Stimulated activated CD8-positive, alpha-beta memory T cell treated with anti-CD3 and anti-CD28 coated beads, Interleukin-2, amount 100 ng/mL, for 1 hour (primary cell): ENCODE data around the gene CSTF3.

Source experiments
- DNase-seq, 2 donors: peaks; one replicate each; pipeline ENCODE4 v3.0.0-alpha.2; 2020; ENCODE audit warnings: low read depth in 2 of 2

CSTF3 gene

DNA sequence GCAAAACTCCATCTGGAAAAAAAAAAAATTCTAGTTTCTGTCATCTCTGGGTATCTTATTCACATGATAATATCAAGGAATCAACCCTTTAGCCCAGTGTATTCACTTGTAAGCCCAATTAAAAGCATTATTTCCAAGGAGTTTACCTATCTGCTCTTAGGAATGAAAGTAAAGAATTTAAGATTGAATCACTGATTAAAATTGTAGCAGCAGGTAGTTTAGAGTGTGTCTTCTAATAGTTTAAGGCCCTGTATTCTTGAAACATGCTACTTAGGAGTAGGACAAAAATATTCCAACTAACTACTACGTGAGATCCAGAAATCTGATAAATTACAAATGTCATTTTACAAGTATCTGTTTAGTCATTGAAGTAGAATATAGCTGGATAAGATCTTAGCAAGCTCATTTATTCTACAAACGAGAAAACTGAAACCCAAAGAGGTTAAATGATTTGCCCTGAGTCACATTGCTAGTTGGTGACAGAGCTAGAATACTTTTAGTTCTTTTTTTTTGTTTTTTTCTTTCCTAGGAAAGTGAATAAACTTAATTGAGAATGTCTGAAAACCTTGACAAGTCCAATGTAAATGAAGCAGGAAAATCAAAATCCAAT is 118.0 kb downstream of the CSTF3 start:
- DNase-seq: no peak

GRCh38 chr11:33040862-33041453 is 120.3 kb downstream of the CSTF3 start:
- no peak for DNase-seq

DNA sequence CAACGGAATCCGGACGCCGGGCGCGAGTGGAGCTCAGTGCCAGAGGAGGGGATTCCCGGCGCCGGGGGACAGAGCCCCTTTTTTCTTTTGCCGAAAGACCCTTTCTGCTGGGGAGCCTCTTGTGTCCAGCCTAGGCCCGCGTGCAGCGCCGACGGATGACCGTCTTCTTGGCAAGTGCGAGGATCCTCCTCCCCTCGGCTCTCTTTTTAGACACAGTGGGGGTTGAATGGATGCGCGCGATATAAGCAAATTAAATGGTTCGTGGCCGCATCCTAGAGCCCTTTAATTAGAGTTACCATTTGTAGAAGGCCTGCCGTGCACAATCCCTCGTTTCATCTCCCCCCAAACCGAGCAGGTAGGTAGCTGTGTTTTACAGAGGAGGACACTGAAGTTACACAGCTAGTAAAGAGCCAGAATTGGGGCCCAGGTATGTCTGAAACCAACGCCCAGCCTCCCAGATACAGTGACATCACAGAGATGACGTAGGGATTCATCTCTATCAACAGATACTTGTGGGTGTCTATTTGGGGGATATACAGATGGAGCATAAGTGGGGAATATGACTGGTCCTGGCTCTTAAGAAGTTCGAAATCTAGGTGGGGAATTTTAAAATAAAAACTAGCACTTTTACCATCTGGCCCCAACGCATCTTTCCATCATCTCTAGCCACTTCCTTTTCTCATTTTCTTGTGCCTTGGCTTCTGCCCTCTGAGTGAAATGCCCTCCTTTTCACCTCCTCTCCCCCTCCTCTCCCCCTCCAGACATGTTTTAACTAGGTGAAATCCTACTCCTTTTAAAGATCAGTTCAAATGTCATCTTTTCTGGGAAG is 121.0 kb downstream of the CSTF3 start:
- DNase-seq: no peak

DNA sequence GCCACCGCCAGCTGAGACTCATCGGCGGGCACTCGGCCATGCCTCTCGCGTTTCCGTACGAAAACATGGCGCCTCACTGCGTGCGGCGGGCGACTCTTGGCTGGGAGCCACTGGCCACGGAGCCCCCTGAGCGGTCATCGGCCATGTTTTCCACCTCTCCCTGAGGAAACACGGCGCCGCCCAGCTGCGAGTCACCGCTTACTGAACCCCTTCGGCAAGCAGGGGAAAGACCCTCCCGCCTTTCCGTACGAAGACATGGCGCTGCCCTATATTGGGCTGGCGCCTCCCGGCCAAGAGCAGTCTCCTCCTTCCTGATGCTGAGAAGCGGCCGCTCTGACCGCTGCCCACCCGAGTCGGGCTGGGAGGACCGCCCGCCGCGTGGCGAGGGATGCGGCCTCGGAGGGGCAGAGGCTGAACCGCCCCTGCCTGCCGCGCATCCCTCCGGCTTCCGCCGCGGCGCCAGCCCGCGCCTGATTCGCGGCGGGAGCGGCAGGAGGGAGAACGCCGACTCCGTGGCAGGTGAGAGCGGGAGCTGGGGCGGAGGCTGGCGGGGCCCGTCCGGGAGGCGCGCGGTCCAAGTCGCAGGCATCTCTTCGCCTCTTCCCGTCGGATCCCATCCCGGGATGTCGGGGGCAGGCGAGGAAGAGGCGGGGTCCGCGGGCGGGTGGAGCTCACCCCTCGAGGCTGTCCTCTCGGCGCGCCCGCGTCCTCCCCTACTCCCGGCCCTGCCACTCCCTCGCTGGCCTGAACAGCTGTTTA is 121.8 kb downstream of the CSTF3 start, which contains the start of gene TCP11L1:
TSS of gene TCP11L1 (plus strand) at position 299 of the 759 bp plus-strand sequence. CDS start 4,202 bp downstream, outside the sequence.
- DNase-seq: peak; percentile 56 to 63

- no peak for DNase-seq
Measured at GRCh38 chr11:33035011-33035410, 126.3 kb downstream of the CSTF3 start.
